Measurements from ENCODE around the gene SLC27A4.

Gene SLC27A4

DNA sequence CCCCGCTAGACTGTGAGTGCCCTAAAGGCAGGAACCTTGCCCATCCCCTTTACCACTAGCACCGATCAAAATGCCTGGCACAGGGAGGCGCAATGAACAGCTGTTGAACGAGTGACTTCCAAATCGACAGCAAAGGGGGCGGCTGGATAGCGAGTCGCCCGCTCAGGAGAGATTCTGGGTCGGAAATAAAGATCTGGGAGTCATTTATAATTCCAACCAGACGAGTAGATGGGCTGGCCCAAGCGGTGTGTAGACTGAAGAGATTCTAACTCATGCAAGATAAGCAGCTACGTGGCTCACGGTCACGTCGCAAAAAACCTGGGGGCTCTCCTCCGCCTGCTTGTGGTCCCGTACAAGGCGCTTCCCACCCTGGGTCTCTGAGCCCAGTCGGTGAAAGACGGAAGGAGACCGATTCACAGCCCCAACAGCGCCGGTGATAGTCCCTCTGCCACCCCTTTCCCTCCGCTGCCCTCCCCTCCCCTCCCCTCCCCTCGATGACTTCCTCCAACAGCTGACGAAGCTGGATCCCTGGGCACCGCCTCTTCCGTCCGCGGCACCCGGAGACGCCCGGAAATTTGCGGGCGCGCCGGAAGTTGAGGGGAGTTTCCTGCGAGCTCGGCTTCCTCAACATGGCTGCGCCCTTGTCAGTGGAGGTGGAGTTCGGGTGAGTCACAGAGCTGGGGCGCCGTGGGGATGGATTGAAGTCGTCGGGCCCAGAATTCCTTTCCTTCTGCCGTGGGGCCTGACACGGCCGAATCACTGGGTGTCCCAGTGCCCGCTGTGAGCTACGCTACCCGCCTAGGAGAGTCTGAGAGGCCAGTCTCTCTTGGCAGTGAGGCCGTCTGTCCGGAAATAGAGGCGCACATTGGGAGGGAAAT is 30.7 kb downstream of the SLC27A4 start, which contains the start of gene URM1:
Gene URM1 (plus strand): TSS at position 623 of the 878 bp plus-strand sequence. CDS start 7 bp downstream, at position 630.
- Mint-ChIP-seq H3K27ac (peak within 1 kb of the TSS; percentile 93 to 96), H3K9me3 (no peaks in the 10 kb centered on the region), H3K4me3 (peak within 1 kb of the TSS; percentile 95 to 96), H3K4me1 (peaks cover 34% of the 10 kb centered on the region), H3K27me3 (no peaks in the 10 kb centered on the region)
- ATAC-seq, result peak; percentile 97
- peak; percentile 91 to 95 for DNase-seq

GRCh38 chr9:128371630-128372117 is 31.3 kb downstream of the SLC27A4 start:
- Mint-ChIP-seq H3K4me1 (peaks cover 35% of the 10 kb centered on the region), H3K27me3 (no peaks in the 10 kb centered on the region), H3K9me3 (no peaks in the 10 kb centered on the region), H3K27ac (peak overlapping the region; percentile 93 to 96), H3K4me3 (peak overlapping the region; percentile 95 to 96)
- DNase-seq (no peak), ATAC-seq (no peak)

DNA sequence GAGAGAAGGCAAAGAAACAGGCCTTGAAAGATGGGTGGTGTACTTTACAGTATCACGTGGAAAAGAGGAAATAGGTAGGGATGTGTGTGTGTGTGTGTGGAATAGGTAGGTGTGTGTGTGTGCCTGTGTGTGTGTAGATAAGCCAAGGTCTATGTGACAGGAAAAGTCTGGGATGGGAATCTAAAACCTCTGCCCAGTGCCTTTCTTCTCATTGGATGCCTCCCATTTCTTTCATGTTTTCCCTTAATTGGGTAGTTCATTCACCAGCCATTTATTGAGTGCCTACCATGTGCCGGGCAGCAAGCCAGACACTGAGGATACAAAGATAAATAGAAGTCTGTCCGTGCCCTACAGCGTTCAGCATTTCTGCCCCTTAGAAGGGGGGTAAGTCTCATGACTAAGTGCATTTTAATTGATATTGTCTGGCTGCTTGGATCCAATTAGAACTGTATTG is 31.9 kb downstream of the SLC27A4 start:
- ATAC-seq, result no peak
- Mint-ChIP-seq H3K4me1 (peaks cover 35% of the 10 kb centered on the region), H3K4me3 (peak overlapping the region; percentile 95 to 96), H3K27me3 (no peaks in the 10 kb centered on the region), H3K9me3 (no peaks in the 10 kb centered on the region), H3K27ac (peak overlapping the region in 1 of 2 donors; percentile 93)
- DNase-seq, result no peak

- no peak for DNase-seq
Measured at GRCh38 chr9:128372784-128373183, 32.5 kb downstream of the SLC27A4 start.

GRCh38 chr9:128374221-128374675 is 33.9 kb downstream of the SLC27A4 start:
- no peak overlapping the region for H3K27ac Mint-ChIP-seq
- H3K27me3 Mint-ChIP-seq, result no peaks in the 10 kb centered on the region
- no peak overlapping the region for H3K4me3 Mint-ChIP-seq
- no peak for DNase-seq
- ATAC-seq, result no peak
- peaks cover 35% of the 10 kb centered on the region for H3K4me1 Mint-ChIP-seq
- no peaks in the 10 kb centered on the region for H3K9me3 Mint-ChIP-seq

More at GRCh38 chr9:128372784-128373183, 32.5 kb downstream of the SLC27A4 start:
- H3K27me3 Mint-ChIP-seq, result no peaks in the 10 kb centered on the region
- no peaks in the 10 kb centered on the region for H3K9me3 Mint-ChIP-seq
- H3K27ac Mint-ChIP-seq, result no peak overlapping the region
- ATAC-seq, result no peak
- H3K4me1 Mint-ChIP-seq, result peaks cover 35% of the 10 kb centered on the region
- H3K4me3 Mint-ChIP-seq, result peak overlapping the region; percentile 95 to 96

GRCh38 chr9:128375865-128376264 is 35.5 kb downstream of the SLC27A4 start:
- H3K4me1 Mint-ChIP-seq, result peaks cover 27% of the 10 kb centered on the region

DNA sequence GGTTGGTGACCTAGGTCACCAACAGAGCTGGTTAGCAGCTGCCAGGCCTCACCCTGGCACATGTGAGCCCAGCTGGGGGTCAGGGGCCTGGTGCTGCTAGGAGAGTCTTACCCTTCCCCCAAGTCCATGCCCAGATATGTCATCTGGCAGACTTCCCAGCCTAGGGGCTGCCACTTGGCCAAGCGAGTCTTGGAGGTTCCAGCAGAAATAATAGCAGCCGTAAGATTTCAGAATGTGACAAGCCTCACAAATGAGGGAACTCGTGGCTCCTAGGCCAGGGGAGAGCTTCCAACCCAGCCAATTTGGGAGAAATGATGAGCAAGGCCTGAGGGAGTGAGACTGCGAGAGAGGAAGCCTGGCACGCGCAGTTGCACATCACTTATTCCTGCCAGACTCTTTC is 41.9 kb downstream of the SLC27A4 start:
- H3K4me3 Mint-ChIP-seq, result no peak overlapping the region
- no peaks in the 10 kb centered on the region for H3K4me1 Mint-ChIP-seq
- H3K27me3 Mint-ChIP-seq, result no peaks in the 10 kb centered on the region
- DNase-seq, result no peak
- no peak for ATAC-seq
- no peaks in the 10 kb centered on the region for H3K9me3 Mint-ChIP-seq
- H3K27ac Mint-ChIP-seq, result peak overlapping the region in 1 of 2 donors; percentile 27

More at GRCh38 chr9:128375865-128376264, 35.5 kb downstream of the SLC27A4 start:
- Mint-ChIP-seq H3K27me3 (no peaks in the 10 kb centered on the region), H3K9me3 (no peaks in the 10 kb centered on the region), H3K27ac (peak overlapping the region in 1 of 2 donors; percentile 57), H3K4me3 (no peak overlapping the region)
- ATAC-seq (no peak), DNase-seq (no peak)

GRCh38 chr9:128383007-128383753 is 42.9 kb downstream of the SLC27A4 start:
- no peak overlapping the region for H3K4me3 Mint-ChIP-seq
- H3K9me3 Mint-ChIP-seq, result no peaks in the 10 kb centered on the region
- no peaks in the 10 kb centered on the region for H3K27me3 Mint-ChIP-seq
- peak overlapping the region in 1 of 2 donors; percentile 78 for H3K27ac Mint-ChIP-seq
- H3K4me1 Mint-ChIP-seq, result no peaks in the 10 kb centered on the region
- no peak for DNase-seq
- ATAC-seq, result no peak

DNA sequence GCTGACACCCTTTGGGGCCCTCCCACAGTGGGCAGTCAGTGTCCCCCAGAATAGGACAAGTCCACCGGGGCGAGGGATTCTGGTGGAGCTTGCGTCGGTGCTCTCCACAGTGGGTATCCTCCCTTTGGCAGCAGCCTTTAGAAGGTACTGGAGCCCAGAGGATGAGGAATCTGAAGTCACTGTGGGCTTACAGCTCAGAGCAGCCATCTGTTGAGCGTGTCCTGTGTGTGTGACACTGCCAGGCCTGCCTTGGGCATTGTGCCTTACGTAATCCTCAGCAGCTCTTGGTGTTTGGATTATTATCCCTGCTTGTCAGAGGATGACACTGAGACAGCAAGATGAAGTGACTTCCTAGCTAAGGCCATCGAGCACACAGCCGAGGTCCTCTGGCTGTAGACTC is 43.5 kb downstream of the SLC27A4 start:
- H3K4me1 Mint-ChIP-seq, result no peaks in the 10 kb centered on the region
- H3K27ac Mint-ChIP-seq, result no peak overlapping the region
- ATAC-seq (no peak), DNase-seq (no peak)
- no peaks in the 10 kb centered on the region for H3K27me3 Mint-ChIP-seq
- H3K4me3 Mint-ChIP-seq, result no peak overlapping the region
- no peaks in the 10 kb centered on the region for H3K9me3 Mint-ChIP-seq

DNA sequence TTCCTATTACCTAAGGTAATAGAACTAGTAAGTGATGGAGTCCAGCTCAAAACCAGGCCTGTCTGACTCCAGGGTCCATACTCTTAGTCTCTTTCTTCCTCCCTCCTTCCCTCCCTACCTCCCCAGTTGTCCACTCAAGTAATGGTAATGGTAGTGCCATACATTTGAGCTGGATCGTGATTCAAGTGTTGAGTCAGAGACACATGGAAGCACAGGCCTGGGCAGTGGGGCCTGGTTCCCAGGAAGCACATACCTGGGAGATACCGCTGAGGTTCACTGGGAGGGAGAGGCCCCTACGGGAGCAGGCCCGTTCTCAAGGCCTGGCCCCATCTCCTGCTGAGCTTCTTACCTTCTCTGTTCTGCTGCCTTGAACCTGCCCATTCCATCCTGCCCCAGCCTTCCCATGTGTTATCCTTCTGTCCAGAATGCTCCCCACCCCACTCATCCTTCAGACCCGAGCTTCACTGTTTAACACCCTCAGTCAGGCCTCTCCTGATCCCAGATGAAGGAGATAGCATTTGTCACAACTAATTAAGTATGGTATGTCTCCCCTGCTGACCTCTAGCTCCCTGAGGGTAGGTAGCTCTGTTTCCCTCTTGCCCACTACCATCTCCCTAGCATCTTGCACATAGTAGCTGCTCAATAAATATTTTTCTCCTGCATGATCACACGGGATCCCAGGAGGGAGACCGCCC is 44.6 kb downstream of the SLC27A4 start:
- DNase-seq (no peak), ATAC-seq (no peak)
- no peak overlapping the region for H3K27ac Mint-ChIP-seq
- H3K27me3 Mint-ChIP-seq, result no peaks in the 10 kb centered on the region
- no peak overlapping the region for H3K4me3 Mint-ChIP-seq
- H3K9me3 Mint-ChIP-seq, result no peaks in the 10 kb centered on the region
- H3K4me1 Mint-ChIP-seq, result no peaks in the 10 kb centered on the region

DNA sequence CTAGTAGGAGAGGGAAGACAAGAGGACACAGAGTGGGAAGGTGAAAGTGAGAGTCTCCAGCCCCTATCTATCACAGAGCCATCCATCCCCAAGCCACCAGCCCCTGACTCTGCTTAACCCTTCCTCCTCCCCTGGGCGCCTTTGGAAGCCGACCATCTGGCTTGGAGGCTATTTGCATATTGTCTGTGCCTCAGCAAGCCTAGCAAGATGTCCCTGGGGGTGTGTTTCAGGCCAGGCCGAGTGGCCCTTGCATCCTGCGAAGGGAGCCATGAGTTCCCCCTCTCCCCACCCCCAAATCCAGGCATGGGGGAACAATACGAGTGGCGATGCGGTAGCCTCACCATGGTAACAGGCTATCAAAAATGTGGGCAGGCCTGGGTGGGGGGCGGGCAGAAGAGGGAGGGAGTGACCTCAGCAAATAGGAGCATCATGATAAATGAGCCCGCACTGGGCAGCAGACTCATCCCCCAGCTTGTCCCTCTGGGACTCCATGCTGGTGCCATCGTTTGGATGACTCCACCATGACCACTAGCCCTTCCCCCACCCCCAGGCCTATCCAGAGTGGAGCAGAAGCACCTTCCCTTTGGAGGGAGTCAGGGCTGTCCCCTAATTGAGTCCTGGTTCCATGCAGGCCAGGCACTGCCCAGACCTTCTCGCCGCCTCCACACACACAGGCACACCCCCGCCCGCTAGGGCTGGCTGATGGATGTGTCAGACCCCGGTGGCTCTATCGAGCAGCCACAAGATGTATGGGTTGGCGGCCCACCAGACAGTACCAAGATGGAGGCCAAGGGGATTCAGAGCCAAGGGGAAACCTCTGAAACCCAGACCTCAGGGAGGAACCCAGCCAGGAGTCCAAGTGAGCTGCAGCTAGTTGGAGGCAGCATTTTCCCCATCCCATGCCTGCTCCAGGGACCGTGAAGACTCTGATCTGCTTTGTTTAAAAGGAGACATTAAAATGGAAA is 45.5 kb downstream of the SLC27A4 start:
- Mint-ChIP-seq H3K4me3 (no peak overlapping the region), H3K27me3 (no peaks in the 10 kb centered on the region), H3K9me3 (no peaks in the 10 kb centered on the region), H3K27ac (peak overlapping the region in 1 of 2 donors; percentile 83), H3K4me1 (no peaks in the 10 kb centered on the region)
- ATAC-seq, result no peak
- DNase-seq, result no peak

DNA sequence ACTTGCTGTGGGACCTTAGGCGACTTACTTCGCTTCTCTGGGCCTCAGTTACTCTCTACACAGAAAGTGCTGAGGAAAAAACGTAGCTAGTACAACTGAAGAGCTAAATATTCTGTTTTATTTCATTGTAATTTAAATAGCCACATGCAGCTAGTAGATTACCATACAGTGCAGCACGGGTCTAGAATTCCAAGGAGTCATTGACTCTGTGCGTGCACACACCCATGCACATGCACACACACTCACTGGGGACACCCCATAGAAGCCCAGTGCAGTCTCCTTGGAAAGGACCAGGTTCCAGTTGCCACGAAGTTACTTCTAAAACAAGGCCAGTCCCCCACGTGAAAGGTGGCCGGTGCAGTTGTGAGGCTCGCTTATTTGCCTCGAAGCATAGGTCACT is 47.8 kb downstream of the SLC27A4 start:
- H3K9me3 Mint-ChIP-seq, result no peaks in the 10 kb centered on the region
- no peak for ATAC-seq

GRCh38 chr9:128389395-128390149 is 49.2 kb downstream of the SLC27A4 start:
- Mint-ChIP-seq H3K27ac (no peak overlapping the region), H3K9me3 (no peaks in the 10 kb centered on the region), H3K27me3 (no peaks in the 10 kb centered on the region), H3K4me1 (no peaks in the 10 kb centered on the region), H3K4me3 (no peak overlapping the region)
- no peak for DNase-seq
- ATAC-seq, result no peak

More for the DNA sequence above, 47.8 kb downstream of the SLC27A4 start:
- H3K27me3 Mint-ChIP-seq, result no peaks in the 10 kb centered on the region
- no peak for DNase-seq
- H3K4me3 Mint-ChIP-seq, result no peak overlapping the region
- H3K27ac Mint-ChIP-seq, result no peak overlapping the region
- H3K4me1 Mint-ChIP-seq, result no peaks in the 10 kb centered on the region
